ENCODE results near the gene PCNX2.
"Not testable (repeated sequence)": the region's sequence is repeated elsewhere in the genome, so short reads cannot be mapped to it uniquely, and the experiment has no call there.

Gene PCNX2

DNA sequence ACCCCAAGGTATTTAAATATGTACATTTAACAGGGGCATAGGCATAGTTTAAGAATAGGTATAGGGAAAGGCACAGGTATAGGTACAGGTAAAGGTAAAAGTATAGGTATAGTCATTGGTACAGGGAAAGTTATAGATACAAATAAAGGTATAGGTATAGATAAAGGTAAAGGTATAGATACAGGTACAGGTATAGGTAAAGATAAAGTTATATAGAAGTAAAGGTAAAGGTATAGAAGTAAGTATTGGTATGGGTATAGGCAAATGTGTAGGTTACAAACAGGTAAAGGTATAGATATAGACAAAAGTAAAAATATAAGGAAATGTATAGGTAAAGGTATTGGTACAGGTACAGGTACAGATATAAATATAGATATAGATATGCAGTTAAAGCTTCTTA lies 137.2 kb downstream of the PCNX2 start:
- DNase-seq (ENCODE audit: low spot score), result no peak

- DNase-seq (ENCODE audit: low spot score), result no peak
Observed at GRCh38 chr1:233157245-233157644, 138.3 kb downstream of the PCNX2 start.

- no peak for DNase-seq (ENCODE audit: low spot score)
Observed at GRCh38 chr1:233151861-233152260, 143.7 kb downstream of the PCNX2 start.

- DNase-seq (ENCODE audit: low spot score), result no peak
Observed at GRCh38 chr1:233144434-233144833, 151.1 kb downstream of the PCNX2 start.

GRCh38 chr1:233143241-233143640 lies 152.3 kb downstream of the PCNX2 start:
- DNase-seq (ENCODE audit: low spot score), result no peak

DNA sequence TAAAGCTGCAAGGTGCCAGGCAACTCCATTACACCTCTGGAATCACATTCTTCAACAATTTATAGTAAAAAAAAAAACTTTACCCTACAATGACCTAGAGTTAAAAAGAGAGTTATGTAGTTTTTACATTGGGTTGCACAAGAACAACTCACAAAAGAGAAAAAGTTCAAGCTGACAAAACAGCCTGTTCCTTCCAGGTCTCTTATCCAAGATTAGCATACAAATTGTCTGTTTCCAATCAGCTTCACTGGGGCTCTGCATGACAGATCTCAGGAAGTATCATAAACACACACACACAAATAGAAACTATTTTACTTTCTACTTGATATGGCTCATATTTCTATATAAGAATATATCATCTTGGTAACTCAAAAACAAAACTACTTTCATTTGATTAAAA lies 154.6 kb downstream of the PCNX2 start:
- no peak for DNase-seq (ENCODE audit: low spot score)

GRCh38 chr1:233140499-233140898 lies 155.0 kb downstream of the PCNX2 start:
- peak; percentile 11 for DNase-seq (ENCODE audit: low spot score)

GRCh38 chr1:233138788-233139585 lies 156.5 kb downstream of the PCNX2 start:
- no peak for DNase-seq (ENCODE audit: low spot score)

DNA sequence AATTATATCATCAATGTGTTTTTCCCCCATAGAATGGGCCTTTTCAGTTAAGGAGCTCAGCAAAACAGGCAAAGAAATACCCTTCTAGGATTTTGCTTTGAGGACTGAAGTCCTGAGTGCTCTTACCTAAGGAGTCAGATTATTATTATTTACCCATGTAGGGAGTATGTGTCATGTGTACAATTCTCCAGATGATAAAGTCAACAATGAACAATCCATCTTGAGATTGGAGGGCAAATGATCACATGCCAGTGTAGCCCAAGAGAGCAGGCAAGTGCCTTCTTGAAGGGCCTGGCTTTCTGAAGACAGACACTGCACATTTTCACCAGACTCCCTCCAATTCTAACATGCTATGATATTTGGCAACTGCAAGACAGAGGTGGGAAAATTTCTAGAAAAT lies 159.7 kb downstream of the PCNX2 start:
- DNase-seq (ENCODE audit: low spot score), result no peak

GRCh38 chr1:233132445-233132844 lies 163.1 kb downstream of the PCNX2 start:
- DNase-seq (ENCODE audit: low spot score), result no peak

DNA sequence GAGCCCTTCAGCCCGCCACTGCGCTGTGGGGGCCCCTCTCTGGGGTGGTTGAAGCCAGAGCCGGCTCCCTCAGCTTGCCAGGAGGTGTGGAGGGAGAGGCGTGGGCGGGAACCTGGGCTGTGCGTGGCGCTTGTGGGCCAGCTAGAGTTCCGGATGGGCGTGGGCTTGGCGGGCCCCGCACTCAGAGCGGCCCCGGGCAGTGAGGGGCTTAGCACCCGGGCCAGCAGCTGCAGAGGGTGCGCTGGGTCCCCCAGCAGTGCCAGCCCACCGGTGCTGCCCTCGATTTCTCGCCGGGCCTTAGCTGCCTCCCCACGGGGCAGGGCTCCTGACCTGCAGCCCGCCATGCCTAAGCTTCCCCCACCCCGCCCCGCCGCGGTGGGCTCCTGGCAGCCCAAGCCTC lies 166.5 kb downstream of the PCNX2 start:
- DNase-seq (ENCODE audit: low spot score), result not testable (repeated sequence)

- no peak for DNase-seq (ENCODE audit: low spot score)
Observed at GRCh38 chr1:233127157-233127556, 168.4 kb downstream of the PCNX2 start.

GRCh38 chr1:233122779-233123178 lies 172.7 kb downstream of the PCNX2 start:
- DNase-seq (ENCODE audit: low spot score), result no peak

DNA sequence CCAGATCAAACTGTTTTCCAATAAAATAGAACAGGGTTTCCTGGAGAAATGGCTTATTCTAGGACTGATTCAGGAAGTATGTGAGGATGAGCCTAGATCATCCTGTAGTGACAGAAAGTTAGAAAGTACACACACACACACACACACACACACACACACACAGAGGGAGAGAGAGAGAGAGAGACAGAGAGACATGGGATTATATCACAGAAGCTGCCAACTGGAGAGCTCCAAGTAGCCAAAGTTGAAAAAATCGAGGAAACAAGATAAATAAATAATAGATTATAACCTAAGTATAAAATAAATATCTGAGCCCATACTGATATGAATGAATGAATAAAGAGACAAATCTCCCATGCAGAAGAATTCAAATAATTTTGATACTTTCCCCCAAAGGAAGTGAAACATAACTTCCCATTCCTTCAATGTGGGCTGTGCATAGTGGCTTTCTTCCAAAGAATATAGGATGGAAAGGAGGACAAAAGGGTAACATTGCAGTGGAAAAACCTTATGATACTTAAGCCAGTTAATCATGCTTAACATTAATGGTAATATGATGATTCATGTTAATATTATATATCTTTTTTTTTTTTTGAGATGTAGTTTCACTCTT lies 173.5 kb downstream of the PCNX2 start:
- DNase-seq (ENCODE audit: low spot score), result no peak

DNA sequence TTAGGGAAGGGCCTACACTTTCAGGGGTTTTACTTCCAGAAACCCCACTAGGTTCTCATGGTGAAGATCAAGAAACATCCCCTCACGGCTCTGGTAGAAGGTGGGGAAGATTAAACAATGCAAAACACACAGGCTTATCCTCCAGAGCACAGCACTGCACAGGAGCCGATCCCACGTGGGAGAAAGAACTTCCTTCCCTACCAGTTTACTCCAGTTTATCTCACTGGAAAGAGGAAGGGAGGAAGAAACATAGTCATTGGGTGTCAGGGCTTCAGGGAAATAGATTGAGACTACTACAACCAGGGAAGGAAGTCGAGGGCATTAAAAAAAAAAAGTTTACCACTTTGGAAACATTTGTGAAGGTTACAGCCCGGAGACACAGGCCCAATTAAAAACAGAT lies 180.7 kb downstream of the PCNX2 start:
- DNase-seq (ENCODE audit: low spot score), result no peak

DNA sequence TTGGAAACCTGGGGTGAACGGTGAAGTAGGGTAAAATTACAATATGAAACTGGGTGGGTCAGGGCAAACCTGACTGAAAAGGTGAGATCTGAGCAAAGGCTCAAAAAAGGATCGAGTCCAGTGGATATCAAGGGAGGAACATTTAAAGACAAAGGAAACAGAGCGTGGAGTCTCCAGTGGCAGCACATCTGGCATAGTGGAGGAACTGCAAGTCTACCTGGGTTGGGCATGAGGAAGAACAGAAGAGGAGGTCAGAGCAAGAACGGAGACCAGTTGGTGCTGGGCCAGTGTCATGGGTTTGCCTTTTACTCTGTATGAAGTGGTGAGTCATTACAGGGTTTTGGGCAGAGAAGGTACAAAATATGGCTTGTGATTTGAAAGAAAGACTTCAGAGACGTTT lies 181.4 kb downstream of the PCNX2 start:
- DNase-seq (ENCODE audit: low spot score), result no peak

- DNase-seq (ENCODE audit: low spot score), result peak; percentile 49
Observed at GRCh38 chr1:233113009-233113879, 182.3 kb downstream of the PCNX2 start.

GRCh38 chr1:233112186-233113008 lies 183.1 kb downstream of the PCNX2 start:
- no peak for DNase-seq (ENCODE audit: low spot score)

- no peak for DNase-seq (ENCODE audit: low spot score)
Observed at GRCh38 chr1:233111731-233112130, 183.8 kb downstream of the PCNX2 start.

DNA sequence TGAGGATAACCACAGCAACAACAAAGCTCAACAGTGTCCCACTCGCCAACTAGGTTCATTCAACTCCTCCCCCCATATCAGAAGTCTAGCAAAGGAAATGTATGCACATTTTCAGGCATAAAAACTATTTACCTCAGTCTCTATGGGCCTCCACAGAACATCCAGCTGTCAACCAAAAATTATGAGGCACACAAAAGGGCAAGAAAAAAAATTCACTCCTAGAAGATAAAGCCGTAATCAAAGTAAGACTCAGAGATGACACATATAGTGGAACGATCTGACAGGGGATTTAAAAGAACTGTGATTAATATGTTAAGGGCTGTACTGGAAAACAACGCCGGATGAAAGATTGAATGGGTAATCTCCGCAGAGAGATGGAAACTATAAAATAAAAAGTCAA lies 186.4 kb downstream of the PCNX2 start:
- DNase-seq (ENCODE audit: low spot score), result no peak

GRCh38 chr1:233107716-233108130 lies 187.8 kb downstream of the PCNX2 start:
- not testable (repeated sequence) for DNase-seq (ENCODE audit: low spot score)

GRCh38 chr1:233107130-233107660 lies 188.3 kb downstream of the PCNX2 start:
- DNase-seq (ENCODE audit: low spot score), result no peak

All from iPS-NIHi11 (cell line).